ENCODE results near the gene BACH1. TPM values are rescaled to one million over a fixed set of nuclear protein-coding genes. Genes with fewer than 3 reads are reported as not detected.

The BACH1 gene
- total RNA-seq, 1 donor from 2014 or later: 123 TPM

- Mint-ChIP-seq H3K4me1 (ENCODE audit: low read depth) (peaks cover 4% of the 10 kb centered on the region), H3K9me3 (ENCODE audit: low read depth) (peaks cover 8% of the 10 kb centered on the region), H3K27me3 (ENCODE audit: low read depth) (no peaks in the 10 kb centered on the region), H3K4me3 (ENCODE audit: unreplicated experiment) (no peak overlapping the region), H3K27ac (ENCODE audit: unreplicated experiment) (no peak overlapping the region), H3K36me3 (ENCODE audit: low read depth) (peaks cover 15% of the 10 kb centered on the region)
- TF ChIP-seq, protein P1, sequence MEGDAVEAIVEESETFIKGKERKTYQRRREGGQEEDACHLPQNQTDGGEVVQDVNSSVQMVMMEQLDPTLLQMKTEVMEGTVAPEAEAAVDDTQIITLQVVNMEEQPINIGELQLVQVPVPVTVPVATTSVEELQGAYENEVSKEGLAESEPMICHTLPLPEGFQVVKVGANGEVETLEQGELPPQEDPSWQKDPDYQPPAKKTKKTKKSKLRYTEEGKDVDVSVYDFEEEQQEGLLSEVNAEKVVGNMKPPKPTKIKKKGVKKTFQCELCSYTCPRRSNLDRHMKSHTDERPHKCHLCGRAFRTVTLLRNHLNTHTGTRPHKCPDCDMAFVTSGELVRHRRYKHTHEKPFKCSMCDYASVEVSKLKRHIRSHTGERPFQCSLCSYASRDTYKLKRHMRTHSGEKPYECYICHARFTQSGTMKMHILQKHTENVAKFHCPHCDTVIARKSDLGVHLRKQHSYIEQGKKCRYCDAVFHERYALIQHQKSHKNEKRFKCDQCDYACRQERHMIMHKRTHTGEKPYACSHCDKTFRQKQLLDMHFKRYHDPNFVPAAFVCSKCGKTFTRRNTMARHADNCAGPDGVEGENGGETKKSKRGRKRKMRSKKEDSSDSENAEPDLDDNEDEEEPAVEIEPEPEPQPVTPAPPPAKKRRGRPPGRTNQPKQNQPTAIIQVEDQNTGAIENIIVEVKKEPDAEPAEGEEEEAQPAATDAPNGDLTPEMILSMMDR (IDR thresholded peaks at IDR 0.05): no peak
- DNase-seq (ENCODE audit: low spot score): no peak
These were observed 68.6 kb downstream of the BACH1 start for GRCh38 chr21:29367335-29367734.

DNA sequence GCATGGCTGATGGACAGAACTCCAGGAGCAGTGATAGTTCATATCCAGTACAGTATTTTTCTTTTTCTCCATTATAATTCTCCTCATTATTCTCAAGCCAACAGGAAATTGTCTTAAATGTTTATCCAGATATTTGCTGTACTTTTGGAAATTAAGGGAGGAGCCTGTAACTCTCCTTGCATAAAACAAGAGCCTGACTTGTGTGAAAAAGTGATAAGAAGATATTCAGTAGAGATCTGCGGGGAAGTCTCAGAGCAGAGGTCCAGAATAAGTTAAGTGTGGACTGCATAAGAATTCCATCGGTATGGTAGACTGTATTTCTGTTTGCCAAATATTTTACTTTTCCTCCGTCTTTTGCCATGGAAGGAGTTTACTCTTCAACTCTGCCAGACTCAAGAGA is 70.2 kb downstream of the BACH1 start:
- H3K4me3 Mint-ChIP-seq (ENCODE audit: unreplicated experiment): no peak overlapping the region
- H3K4me1 Mint-ChIP-seq (ENCODE audit: low read depth): peaks cover 6% of the 10 kb centered on the region
- TF ChIP-seq, protein P1 (IDR thresholded peaks at IDR 0.05): no peak
- H3K36me3 Mint-ChIP-seq (ENCODE audit: low read depth): peaks cover 18% of the 10 kb centered on the region
- H3K27ac Mint-ChIP-seq (ENCODE audit: unreplicated experiment): no peak overlapping the region
- peaks cover 5% of the 10 kb centered on the region for H3K9me3 Mint-ChIP-seq (ENCODE audit: low read depth)
- no peaks in the 10 kb centered on the region for H3K27me3 Mint-ChIP-seq (ENCODE audit: low read depth)
- no peak for DNase-seq (ENCODE audit: low spot score)

GRCh38 chr21:29371464-29371863 is 72.7 kb downstream of the BACH1 start:
- Mint-ChIP-seq H3K27ac (ENCODE audit: unreplicated experiment) (no peak overlapping the region), H3K4me1 (ENCODE audit: low read depth) (peaks cover 6% of the 10 kb centered on the region), H3K9me3 (ENCODE audit: low read depth) (peaks cover 5% of the 10 kb centered on the region), H3K4me3 (ENCODE audit: unreplicated experiment) (no peak overlapping the region), H3K36me3 (ENCODE audit: low read depth) (peaks cover 20% of the 10 kb centered on the region), H3K27me3 (ENCODE audit: low read depth) (no peaks in the 10 kb centered on the region)
- DNase-seq (ENCODE audit: low spot score): no peak
- TF ChIP-seq, protein P1 (IDR thresholded peaks at IDR 0.05): no peak

GRCh38 chr21:29372063-29372802 is 73.5 kb downstream of the BACH1 start:
- no peaks in the 10 kb centered on the region for H3K27me3 Mint-ChIP-seq (ENCODE audit: low read depth)
- no peak for DNase-seq (ENCODE audit: low spot score)

DNA sequence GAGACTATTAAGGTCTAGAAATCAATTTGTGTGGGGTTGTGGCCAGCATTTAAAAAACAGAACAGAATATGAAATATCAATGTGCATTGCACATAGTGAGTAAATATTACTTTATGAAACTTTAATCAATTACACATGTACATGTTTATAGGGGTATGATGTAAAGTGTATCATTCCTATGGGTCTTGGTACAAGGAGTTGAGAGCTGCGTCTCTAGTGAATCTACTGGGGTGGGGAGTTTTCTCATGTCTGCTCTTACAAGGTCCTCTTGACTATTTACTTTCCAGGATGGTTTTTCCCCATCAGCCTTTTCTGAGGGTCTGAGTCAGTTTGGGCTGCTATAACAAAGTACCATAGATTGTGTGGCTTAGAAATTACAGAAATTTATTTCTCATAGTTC is 75.8 kb downstream of the BACH1 start:
- Mint-ChIP-seq H3K27me3 (ENCODE audit: low read depth) (no peaks in the 10 kb centered on the region), H3K9me3 (ENCODE audit: low read depth) (no peaks in the 10 kb centered on the region), H3K4me1 (ENCODE audit: low read depth) (peaks cover 18% of the 10 kb centered on the region), H3K36me3 (ENCODE audit: low read depth) (peaks cover 9% of the 10 kb centered on the region), H3K4me3 (ENCODE audit: unreplicated experiment) (no peak overlapping the region), H3K27ac (ENCODE audit: unreplicated experiment) (no peak overlapping the region)
- TF ChIP-seq, protein P1 (IDR thresholded peaks at IDR 0.05): no peak
- no peak for DNase-seq (ENCODE audit: low spot score)

More at GRCh38 chr21:29372063-29372802, 73.5 kb downstream of the BACH1 start:
- peaks cover 6% of the 10 kb centered on the region for H3K4me1 Mint-ChIP-seq (ENCODE audit: low read depth)
- no peaks in the 10 kb centered on the region for H3K9me3 Mint-ChIP-seq (ENCODE audit: low read depth)
- H3K36me3 Mint-ChIP-seq (ENCODE audit: low read depth): peaks cover 16% of the 10 kb centered on the region
- no peak overlapping the region for H3K4me3 Mint-ChIP-seq (ENCODE audit: unreplicated experiment)
- TF ChIP-seq, protein P1 (IDR thresholded peaks at IDR 0.05): peak; percentile 90
- no peak overlapping the region for H3K27ac Mint-ChIP-seq (ENCODE audit: unreplicated experiment)
